ENCODE data around the gene ZP1.

ZP1 gene

DNA sequence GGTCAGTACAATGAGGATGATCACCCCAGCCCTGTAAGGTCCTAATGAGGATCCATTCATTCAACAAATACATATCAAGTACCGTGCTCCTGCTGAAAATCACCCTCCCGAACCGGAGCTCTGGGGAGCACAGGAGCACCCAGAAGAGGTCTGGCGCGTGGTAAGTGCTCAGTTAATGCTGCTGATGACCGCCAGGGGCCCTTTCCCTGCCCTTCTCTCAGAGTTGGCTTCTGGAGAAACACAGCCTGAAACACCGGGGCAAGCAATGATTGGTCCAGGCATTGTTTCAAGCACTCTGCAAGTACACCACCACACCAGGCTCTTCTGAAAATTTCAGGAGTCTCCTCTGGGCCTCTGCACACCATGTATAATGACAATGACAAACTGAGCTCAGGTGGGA, 29.2 kb upstream of the ZP1 start:
- in situ Hi-C loops (cut with MboI; ENCODE audit: low sequenced_read_pairs) = no loop called here
- H3K4me1 ChIP-seq = peaks cover 3% of the 10 kb centered on the region

DNA sequence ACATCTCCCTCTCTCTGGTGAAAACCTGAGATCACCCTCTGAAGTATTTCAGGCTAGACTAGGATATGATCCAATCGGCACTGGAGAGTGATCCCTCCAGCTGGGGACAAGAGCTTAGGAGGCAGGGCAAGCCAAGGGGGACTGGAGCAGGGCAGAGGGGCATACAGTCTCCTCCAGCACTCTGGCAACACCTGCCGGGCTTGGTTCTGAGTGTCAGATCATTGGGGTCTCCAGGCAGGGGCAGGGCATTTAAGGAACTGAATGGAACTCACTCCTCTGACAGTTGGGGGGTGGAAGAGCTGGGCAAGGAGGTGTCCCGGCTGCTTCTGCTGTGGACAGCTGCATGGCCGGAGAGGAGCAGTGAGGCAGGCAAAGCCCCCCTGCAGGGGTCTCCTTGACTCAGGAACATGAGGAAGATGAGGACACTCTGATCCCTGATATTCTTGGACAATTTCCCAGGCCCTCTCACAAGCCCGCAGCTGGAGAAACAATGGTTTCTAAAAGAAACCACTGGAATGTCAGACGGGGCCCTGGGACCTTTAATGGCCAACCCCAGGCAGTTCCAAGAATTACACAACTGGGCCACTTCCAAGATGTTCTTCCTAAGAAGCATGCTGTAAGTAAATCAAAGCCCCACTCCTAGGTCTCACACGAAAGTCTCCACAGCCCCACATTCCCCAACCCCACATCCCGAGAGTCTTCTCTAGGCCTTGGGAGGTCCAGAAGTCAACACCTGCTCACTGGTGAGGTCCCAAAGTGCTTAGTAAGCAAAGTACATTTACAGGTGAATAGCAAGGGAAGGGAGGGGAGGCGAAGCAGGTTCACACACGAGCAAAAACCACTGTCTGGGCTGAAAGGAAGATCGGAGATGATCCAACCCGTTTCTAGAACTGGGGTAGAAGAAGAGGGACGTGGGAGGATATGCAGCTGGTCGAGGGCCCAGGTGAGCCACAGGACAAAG, 26.6 kb upstream of the ZP1 start:
- in situ Hi-C loops (cut with MboI; ENCODE audit: low sequenced_read_pairs) = no loop called here
- Histone ChIP-seq H3K9me3 (no peaks in the 10 kb centered on the region), H3K27me3 (ENCODE audit: low read depth) (no peaks in the 10 kb centered on the region), H3K4me1 (peaks cover 12% of the 10 kb centered on the region), H3K36me3 (replicated peaks) (peaks cover 13% of the 10 kb centered on the region), H3K4me3 (no peak overlapping the region)
- no peak for DNase-seq (ENCODE audit: low spot score in 2 of 2)

More for the DNA sequence above, 29.2 kb upstream of the ZP1 start:
- Histone ChIP-seq H3K27me3 (ENCODE audit: low read depth) (no peaks in the 10 kb centered on the region), H3K4me3 (no peak overlapping the region), H3K36me3 (replicated peaks) (no peaks in the 10 kb centered on the region), H3K9me3 (no peaks in the 10 kb centered on the region)
- no peak for DNase-seq (ENCODE audit: low spot score in 2 of 2)

DNA sequence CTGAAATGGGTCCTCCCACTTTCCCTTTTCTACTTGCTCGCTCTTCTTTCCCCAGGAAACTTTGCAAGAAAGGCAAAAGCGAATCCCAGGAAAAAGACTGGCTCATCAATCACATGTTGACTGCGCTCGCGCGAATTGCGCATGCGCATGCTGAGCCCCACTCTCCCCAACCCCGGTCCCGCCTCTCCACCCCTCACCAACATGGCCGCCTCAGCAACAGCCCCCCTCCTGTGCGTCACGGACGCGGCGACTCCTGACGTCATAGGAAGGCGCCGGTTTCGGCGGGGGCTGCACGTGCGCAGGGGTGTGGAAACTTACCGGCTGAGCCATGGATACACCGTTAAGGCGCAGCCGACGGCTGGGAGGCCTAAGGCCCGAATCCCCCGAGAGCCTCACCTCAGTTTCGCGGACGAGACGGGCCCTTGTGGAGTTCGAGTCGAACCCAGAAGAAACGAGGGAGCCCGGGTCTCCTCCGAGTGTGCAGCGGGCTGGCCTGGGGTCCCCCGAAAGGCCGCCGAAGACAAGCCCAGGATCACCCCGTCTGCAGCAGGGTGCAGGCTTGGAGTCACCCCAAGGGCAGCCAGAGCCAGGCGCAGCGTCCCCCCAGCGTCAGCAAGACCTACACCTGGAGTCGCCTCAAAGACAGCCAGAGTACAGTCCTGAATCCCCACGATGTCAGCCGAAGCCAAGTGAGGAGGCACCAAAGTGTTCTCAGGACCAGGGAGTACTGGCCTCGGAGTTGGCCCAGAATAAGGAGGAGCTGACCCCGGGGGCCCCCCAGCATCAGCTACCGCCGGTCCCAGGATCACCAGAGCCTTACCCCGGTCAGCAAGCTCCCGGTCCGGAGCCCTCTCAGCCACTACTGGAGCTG, 25.3 kb upstream of the ZP1 start, which contains the start of gene CCDC86:
CCDC86 (plus strand) TSS at position 317 of the 871 bp plus-strand sequence; CDS start at position 329, 12 bp downstream.
- Histone ChIP-seq H3K4me3 (peak within 1 kb of the TSS; percentile 78), H3K9me3 (no peaks in the 10 kb centered on the region), H3K36me3 (replicated peaks) (peaks cover 19% of the 10 kb centered on the region), H3K4me1 (peaks cover 12% of the 10 kb centered on the region), H3K27me3 (ENCODE audit: low read depth) (no peaks in the 10 kb centered on the region)
- peak; percentile 91 to 99 for DNase-seq (ENCODE audit: low spot score in 2 of 2)
- in situ Hi-C loops (cut with MboI; ENCODE audit: low sequenced_read_pairs) = no loop called here

DNA sequence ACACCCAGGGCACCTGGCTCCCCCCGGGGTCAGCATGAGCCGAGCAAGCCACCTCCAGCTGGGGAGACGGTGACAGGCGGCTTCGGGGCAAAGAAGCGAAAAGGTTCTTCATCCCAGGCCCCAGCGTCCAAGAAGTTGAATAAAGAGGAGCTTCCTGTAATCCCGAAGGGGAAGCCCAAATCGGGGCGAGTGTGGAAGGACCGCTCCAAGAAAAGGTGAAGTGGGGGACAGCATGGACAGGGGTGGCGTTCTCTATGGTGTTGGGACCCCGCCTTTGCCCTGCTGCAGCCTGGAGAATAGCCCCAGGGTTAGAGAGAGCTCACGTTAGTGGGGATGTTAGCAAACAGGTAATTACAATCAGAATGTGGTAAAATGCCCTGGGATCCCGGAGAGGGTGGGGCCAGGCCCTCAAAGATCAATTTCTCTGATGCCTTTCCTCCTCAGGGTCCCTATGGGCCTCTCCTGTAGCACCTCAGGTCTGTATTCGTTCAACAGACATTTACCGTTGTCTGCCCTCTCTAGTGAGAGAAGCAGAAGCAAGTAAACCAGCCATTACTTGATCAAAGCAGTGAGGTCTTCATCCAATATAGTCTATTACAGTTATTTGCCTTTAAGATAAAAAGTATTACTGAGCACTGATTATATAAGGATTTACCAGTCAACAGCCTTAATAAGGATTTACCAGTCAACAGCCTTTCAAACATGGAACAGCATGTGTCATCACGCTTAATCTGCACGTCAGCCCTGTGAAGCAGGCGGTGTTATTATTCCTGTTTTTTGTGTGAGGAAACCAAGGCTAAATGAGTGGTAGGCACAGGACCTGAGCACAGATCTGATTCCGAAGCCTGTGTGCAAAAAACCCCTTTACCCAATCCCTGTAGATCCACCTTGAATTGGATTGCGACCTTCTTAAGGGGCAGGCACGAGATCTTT, 24.4 kb upstream of the ZP1 start:
- Histone ChIP-seq H3K27me3 (ENCODE audit: low read depth) (no peaks in the 10 kb centered on the region), H3K4me3 (peak overlapping the region; percentile 78), H3K4me1 (peaks cover 12% of the 10 kb centered on the region), H3K36me3 (replicated peaks) (peaks cover 28% of the 10 kb centered on the region), H3K9me3 (no peaks in the 10 kb centered on the region)
- in situ Hi-C loops (cut with MboI; ENCODE audit: low sequenced_read_pairs) = no loop called here
- no peak for DNase-seq (ENCODE audit: low spot score in 2 of 2)

DNA sequence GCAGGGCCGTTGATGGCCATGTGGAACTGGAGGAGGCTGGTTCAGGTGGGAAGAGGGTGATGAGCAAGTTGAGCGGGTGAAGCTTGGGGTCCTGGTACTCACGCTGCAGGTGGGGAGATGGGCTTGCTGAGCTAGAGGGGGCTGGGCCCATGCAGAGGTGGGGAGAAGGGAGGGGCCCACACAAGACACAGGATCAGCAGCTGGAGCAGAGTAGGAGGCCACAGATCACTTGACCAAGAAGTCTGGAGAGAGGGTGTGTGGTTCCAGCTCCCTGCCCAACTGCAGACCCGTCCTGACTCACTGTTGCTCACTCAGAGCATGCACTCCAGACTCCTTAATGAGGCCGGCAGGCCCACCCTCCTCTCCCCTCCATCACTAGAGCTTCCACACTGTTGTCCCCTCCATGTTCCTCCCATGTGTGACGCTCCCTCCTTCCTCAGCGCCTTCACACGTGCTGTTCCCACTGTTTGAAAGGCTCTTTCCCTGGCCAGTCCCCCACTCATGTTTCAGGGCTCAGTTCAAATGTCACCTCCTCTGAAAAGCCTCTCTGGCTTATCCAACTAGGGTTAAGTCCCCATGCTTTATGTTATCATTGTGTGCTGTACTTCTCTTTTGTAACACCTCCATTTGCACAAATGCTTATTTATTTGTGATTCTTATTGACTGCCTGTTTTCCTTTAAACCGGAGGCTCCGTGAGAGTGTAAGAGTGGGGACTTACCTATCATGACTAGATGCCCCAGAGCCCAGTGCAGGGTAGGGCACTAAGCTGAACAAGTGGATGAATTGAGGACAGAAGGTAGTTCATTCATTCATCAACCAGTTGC, 23.1 kb upstream of the ZP1 start:
- Histone ChIP-seq H3K4me3 (peak overlapping the region; percentile 78), H3K4me1 (peaks cover 12% of the 10 kb centered on the region)

DNA sequence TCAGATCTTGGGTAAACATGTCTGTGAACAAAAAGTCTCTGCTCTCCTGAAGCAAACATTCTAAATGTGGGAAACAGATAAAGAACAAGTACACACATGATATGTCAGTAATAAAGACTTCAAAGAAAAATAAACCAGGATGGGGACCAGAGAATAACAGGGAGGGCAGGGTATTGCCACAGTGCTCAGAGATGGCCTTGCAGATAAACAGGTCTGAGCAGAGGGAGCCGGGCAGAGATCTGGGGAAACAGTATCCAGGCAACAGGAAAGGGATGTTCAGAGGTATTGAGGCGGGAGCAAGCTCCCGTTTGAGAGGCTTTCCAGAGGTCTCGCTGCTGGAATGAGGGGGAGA, 22.5 kb upstream of the ZP1 start:
- H3K9me3 ChIP-seq = no peaks in the 10 kb centered on the region
- peaks cover 12% of the 10 kb centered on the region for H3K4me1 ChIP-seq
- H3K36me3 ChIP-seq (replicated peaks) = peaks cover 44% of the 10 kb centered on the region
- no peak for DNase-seq (ENCODE audit: low spot score in 2 of 2)
- H3K27me3 ChIP-seq (ENCODE audit: low read depth) = no peaks in the 10 kb centered on the region
- in situ Hi-C loops (cut with MboI; ENCODE audit: low sequenced_read_pairs) = no loop called here
- peak overlapping the region; percentile 78 for H3K4me3 ChIP-seq

More for the DNA sequence above, 23.1 kb upstream of the ZP1 start:
- Histone ChIP-seq H3K36me3 (replicated peaks) (peaks cover 41% of the 10 kb centered on the region), H3K27me3 (ENCODE audit: low read depth) (no peaks in the 10 kb centered on the region), H3K9me3 (no peaks in the 10 kb centered on the region)
- peak in 1 of 2 experiments; percentile 18 for DNase-seq (ENCODE audit: low spot score in 2 of 2)
- in situ Hi-C loops (cut with MboI; ENCODE audit: low sequenced_read_pairs) = no loop called here

DNA sequence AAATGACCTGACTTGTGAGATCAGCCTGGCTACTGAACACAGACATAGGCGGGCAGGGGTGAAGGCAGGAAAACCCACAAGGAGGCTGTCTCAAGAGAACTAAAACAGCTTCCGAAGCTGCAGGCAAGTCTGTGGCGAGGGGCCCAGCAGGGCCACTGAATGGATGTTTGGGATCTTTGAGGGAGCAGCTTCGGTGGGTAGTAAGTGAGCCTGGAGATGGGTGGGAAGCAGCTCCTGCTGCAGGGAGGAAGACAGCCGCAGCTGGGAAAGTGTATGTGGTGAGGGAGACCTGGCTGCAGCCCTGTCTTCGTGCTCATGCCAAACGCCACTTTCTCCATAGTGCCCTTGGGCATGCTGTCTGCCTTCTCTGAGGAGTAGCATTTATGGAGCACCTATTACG, 22.0 kb upstream of the ZP1 start:
- in situ Hi-C loops (cut with MboI; ENCODE audit: low sequenced_read_pairs) = no loop called here
- peaks cover 47% of the 10 kb centered on the region for H3K36me3 ChIP-seq (replicated peaks)

DNA sequence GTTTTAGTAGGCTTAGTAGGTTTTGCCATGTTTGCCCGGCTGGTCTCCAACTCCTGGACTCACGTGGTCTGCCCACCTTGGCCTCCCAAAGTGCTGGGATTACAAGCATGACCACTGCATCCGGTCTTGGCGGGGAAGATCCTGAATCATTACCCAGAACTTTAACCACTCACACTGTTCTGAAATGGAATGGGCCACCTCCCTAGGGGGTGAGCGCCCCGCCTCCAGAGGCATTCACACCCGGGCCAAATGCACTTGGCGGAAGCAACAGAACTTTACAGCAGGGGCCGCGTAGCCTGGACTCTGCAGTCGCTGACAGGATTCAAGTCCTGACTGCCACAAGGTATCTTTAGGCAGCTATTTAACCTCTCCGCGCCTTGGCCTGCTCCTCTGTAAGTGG, 20.1 kb upstream of the ZP1 start:
- in situ Hi-C loops (cut with MboI; ENCODE audit: low sequenced_read_pairs) = no loop called here
- no peak for DNase-seq (ENCODE audit: low spot score in 2 of 2)
- Histone ChIP-seq H3K4me1 (peaks cover 8% of the 10 kb centered on the region), H3K27me3 (ENCODE audit: low read depth) (no peaks in the 10 kb centered on the region), H3K4me3 (no peak overlapping the region), H3K36me3 (replicated peaks) (peaks cover 65% of the 10 kb centered on the region), H3K9me3 (no peaks in the 10 kb centered on the region)

More for the DNA sequence above, 22.0 kb upstream of the ZP1 start:
- H3K9me3 ChIP-seq = no peaks in the 10 kb centered on the region
- no peaks in the 10 kb centered on the region for H3K27me3 ChIP-seq (ENCODE audit: low read depth)
- H3K4me1 ChIP-seq = peaks cover 12% of the 10 kb centered on the region
- DNase-seq (ENCODE audit: low spot score in 2 of 2) = no peak
- peak overlapping the region; percentile 78; the same call in 1 of the 2 replicates for H3K4me3 ChIP-seq

DNA sequence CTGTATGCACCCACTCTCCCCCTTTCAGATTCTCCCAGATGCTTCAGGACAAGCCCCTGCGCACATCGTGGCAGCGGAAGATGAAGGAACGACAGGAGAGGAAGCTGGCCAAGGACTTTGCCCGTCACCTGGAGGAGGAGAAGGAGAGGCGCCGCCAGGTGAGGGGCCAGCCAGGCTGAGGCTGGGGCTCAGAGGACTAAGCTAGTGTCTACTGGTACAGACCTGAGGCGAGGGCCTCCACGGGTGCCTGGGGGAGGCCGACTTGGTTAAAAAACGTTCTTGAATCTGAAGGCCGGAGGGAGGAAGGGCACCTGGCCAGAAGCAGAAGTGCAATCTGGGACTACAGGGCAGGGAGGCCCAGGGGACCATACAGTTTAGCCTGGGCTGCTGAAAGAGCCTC, 19.4 kb upstream of the ZP1 start:
- no peaks in the 10 kb centered on the region for H3K9me3 ChIP-seq
- H3K4me1 ChIP-seq = peaks cover 8% of the 10 kb centered on the region
- H3K27me3 ChIP-seq (ENCODE audit: low read depth) = no peaks in the 10 kb centered on the region
- no peak overlapping the region for H3K4me3 ChIP-seq
- DNase-seq (ENCODE audit: low spot score in 2 of 2) = no peak
- peaks cover 65% of the 10 kb centered on the region for H3K36me3 ChIP-seq (replicated peaks)
- in situ Hi-C loops (cut with MboI; ENCODE audit: low sequenced_read_pairs) = no loop called here

DNA sequence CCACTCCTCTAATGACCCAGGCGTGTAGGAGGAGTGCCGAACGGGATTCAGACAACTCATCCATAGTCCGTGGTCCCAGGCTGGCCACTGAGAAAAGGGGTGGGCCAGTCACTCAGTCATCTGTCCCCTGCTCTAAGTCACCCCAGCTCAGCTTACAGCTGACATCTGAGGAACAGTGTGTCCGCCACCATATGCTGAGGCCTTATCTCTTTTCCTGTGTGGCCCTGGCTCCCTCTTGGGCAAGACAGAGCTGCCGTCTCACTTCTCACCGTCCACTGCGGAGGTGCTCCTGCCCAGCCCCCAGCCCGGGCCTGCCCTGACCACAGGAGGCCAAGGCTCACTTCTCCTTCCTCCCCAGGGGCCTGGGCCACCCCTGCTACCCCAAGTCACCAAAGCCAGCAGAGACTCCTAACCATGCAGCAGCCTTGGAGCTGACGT, 18.6 kb upstream of the ZP1 start:
- no peak for DNase-seq (ENCODE audit: low spot score in 2 of 2)
- Histone ChIP-seq H3K4me3 (no peak overlapping the region), H3K27me3 (ENCODE audit: low read depth) (no peaks in the 10 kb centered on the region), H3K4me1 (peaks cover 8% of the 10 kb centered on the region), H3K36me3 (replicated peaks) (peaks cover 65% of the 10 kb centered on the region), H3K9me3 (no peaks in the 10 kb centered on the region)
- in situ Hi-C loops (cut with MboI; ENCODE audit: low sequenced_read_pairs) = no loop called here

DNA sequence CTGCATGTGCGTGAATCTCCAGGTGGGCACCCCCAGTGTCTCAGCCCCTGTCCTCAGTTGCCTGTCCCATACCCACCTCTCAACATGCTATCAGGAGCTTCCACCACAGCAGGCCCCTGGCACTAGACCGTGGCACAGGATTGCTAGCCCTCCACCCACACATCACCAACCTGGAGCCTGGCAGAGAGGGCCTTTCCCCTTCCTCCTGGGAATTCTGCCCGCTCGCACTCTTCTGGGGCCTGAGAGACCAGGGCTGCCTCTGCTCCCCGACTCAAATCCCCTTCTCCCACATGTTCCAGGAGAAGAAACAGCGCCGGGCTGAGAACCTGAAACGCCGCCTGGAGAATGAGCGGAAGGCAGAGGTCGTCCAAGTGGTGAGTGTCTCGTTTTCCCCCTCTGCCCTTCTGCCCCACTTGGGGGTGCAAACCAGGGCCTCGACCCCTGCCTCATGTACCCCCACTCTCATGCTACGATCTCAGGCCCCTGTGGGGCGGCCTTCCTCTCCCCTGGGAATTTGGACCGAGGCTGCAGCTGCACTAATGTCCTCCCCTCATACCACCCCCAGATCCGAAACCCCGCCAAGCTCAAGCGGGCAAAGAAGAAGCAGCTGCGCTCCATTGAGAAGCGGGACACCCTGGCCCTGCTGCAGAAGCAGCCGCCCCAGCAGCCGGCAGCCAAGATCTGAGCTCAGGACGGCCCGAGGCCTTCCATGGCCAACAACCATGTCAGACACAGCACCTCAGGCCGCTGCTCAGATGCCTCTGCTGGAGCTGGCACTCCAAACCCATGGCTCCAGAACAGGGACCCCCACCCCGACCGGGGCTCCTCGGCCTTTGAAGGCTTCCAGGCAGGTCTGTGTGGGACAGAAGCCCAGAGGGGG, 17.5 kb upstream of the ZP1 start:
- H3K4me1 ChIP-seq = peaks cover 2% of the 10 kb centered on the region; the same call in 1 of the 2 replicates
- in situ Hi-C loops (cut with MboI; ENCODE audit: low sequenced_read_pairs) = no loop called here

More for the DNA sequence above, 17.5 kb upstream of the ZP1 start:
- Histone ChIP-seq H3K9me3 (no peaks in the 10 kb centered on the region), H3K4me3 (no peak overlapping the region), H3K27me3 (ENCODE audit: low read depth) (no peaks in the 10 kb centered on the region), H3K36me3 (replicated peaks) (peaks cover 61% of the 10 kb centered on the region)
- no peak for DNase-seq (ENCODE audit: low spot score in 2 of 2)
